HG02938 (cell line): ENCODE data around the gene KCTD4.

Experiments used
- ATAC-seq: cut with Tn5 transposase; IDR thresholded peaks from one replicate; pipeline ENCODE4 v1.9.1; 2021; ENCODE audit warnings: mild to moderate bottlenecking, moderate library complexity; ENCODE audit not compliant: unreplicated experiment

KCTD4 gene

GRCh38 chr13:45179428-45179827, 21.4 kb downstream of the KCTD4 start:
- no peak for ATAC-seq

DNA sequence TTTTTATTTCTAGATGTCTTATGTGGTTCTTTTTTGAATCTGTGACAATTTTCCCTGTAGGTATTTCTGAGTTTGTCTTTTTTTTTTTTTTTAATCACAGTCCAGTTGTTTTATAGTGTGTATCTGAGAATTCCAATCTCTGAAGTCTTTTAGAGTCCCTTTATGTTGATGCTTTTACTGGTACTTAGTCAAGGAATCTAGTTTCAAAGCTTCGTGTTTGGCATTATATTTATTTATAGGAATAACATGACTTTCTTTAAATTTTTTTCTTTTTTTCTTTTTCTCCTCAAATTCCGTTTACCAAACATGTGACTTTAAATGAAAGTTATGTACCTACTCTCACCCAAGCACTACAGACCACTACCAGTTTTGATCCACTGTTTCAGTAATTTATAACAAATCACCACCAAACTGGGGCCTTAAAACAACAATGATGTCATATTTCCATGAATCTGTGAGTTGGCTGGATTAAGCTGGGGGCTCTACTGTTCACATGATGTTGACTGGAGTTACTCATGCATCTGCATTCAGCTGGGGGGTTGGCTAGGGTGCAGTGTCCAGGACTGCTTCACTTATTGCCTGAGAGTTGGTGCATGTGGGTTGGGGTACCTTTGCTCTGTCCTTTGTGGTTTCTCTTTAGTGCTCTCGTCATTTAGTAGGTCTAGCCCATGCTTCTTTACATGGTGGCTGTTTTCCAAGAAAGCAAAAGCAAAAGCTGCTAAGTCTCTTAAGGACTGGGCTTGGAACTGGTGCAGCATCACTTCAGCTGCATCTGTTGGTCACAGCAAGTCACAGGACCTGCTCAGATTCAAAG, 22.3 kb downstream of the KCTD4 start:
- no peak for ATAC-seq

- ATAC-seq, result no peak
Measured at GRCh38 chr13:45174478-45174877, 26.4 kb downstream of the KCTD4 start.

DNA sequence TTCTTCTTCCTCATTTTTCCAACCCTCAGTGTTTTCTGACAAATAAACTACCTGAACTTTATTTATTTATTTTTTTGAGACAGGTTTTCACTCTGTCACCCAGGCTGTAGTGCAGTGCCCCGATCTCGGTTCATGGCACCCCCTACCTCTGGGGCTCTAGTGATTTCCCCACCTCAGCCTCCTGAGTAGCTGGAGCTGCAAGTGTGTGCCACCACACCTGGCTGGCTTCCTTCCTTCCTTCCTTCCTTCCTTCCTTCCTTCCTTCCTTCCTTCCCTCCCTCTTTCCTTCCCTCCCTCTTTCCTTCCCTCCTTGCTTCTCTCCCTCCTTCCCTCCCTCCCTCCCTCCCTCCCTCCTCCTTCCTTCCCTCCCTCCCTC, 32.3 kb downstream of the KCTD4 start:
- ATAC-seq, result no peak

DNA sequence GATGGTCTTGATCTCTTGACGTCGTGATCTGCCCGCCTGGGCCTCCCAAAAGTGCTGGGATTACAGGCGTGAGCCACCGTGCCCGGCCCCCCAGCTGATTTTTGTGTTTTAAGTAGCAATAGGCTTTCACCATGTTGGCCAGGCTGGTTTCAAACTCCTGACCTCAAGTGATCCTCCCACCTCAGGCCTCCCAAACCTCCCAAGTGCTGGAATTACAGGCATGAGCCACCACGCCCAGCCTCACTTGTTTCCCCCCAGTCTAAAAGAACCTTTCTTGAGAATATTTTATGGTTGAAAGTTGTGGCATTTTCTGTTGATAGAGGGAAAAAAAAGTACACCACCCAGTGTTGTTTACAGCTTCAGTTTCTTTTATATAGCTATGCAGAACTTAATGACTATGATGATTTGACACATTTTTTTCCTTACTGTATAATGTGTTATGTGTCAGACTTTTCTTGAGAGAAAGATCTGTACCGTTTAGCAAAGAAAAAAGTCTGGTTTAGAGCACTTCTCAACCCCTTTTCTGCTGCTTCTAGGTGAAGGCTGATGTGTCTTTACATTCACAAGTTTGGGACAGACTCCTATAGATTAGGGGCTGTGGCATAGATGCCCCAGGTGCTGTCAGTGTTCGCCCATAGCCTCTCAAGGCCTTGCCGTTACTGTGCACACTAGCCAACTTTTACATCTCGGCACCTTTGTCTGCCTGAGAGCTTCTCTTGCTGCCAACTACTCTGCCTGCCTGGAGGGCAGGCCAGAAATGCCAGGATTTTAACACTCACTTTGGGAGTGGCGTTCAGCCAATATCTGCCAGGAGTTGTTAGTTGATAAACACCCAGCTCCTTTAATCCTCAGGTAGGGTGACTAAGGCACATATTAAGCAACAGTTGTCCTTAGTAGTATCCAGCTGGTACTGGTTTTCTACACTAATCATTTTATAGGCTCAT, 33.0 kb downstream of the KCTD4 start:
- ATAC-seq, result no peak

DNA sequence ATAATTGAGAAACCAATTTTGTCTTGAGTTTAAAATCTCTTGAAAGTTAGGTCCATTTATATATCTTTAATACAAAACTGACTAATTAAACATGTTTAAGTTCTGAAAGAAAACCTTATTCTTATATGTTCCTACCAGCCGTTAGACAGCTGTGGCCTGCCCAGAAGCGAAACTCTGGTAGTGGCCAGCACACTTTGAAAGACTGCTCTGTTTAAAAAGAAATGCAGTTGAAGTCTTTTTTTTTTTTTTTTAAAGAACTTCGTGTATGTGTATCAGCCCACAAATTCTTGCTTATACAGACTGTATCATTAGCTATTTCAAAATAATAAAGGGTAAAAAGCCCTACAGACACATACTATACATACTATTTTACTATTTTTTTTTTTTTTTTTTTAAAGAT, 34.0 kb downstream of the KCTD4 start:
- ATAC-seq, result no peak

- no peak for ATAC-seq
Measured at GRCh38 chr13:45162821-45163220, 38.0 kb downstream of the KCTD4 start.

DNA sequence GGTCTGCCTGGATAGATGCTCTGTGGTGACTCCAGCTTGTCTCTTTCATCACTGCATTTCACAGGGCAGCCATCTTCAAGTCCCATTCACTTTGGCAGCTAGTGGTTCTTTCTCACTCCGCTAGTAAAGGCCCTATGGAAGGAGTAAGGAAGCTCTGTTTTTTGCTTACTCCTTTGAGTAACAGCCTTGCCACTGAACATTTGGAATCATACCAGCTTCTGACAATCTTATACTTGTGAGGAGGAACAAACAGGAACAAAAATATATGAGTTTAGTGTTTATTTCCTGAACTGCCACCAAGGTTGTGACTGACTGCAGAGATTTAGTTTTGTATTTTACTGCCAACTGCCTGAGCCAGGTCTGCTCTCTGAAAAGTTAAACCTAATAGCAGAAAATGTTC, 38.7 kb downstream of the KCTD4 start:
- no peak for ATAC-seq

- no peak for ATAC-seq
Measured at GRCh38 chr13:45156565-45157361, 44.1 kb downstream of the KCTD4 start.

- ATAC-seq, result no peak
Measured at GRCh38 chr13:45149964-45150363, 50.9 kb downstream of the KCTD4 start.

GRCh38 chr13:45143346-45143751, 57.5 kb downstream of the KCTD4 start:
- no peak for ATAC-seq
